Endothelial cell of umbilical vein (primary cell): ENCODE data around the gene DNAJC12. TPM values are rescaled to one million over a fixed set of nuclear protein-coding genes. Genes with fewer than 3 reads are reported as not detected.

Source experiments
- BruUV-seq: library from RNA; stranded (reverse); fragments of 400-500 nt; replicated peaks from 2 replicates; lab custom pipeline; 2021; lab: Mats Ljungman, UMichigan
- CTCF ChIA-PET: fragments of 300-600, 350-600 bp; sonication (Branson Sonifier 250); formaldehyde crosslinking; loops from one replicate; lab custom pipeline; 2021; ENCODE audit warnings: antibody characterized with exemption, inconsistent platforms; lab: Charles Lee
- POLR2A ChIA-PET: fragments of 300-600, 350-600 bp; sonication (Branson Sonifier 250); formaldehyde crosslinking; loops from one replicate; lab custom pipeline; 2021; ENCODE audit warnings: antibody characterized with exemption, inconsistent platforms; lab: Charles Lee
- DNase-seq: peaks from one replicate; pipeline ENCODE4 v3.0.0-alpha.2; 2011; ENCODE audit warnings: low read depth, low spot score
- FAIRE-seq: peaks from 2 replicates; lab custom pipeline; 2011; peaks lifted over from hg19 to GRCh38; lab: Jason Lieb, UNC
- H2AFZ ChIP-seq: 2 replicates; pipeline ENCODE4 v1.6.0; 2012; ENCODE audit warnings: low read depth, low read length, control low read depth, inconsistent platforms
- H3K27ac ChIP-seq: 2 replicates; pipeline ENCODE4 v1.5.1; 2011; ENCODE audit warnings: low read depth, mild to moderate bottlenecking, control low read depth, low read length, moderate library complexity; ENCODE audit not compliant: insufficient read depth
- H3K27me3 ChIP-seq, 2 experiments: 2 replicates each; pipeline versions ENCODE4 v1.6.0 to v1.6.1; 2011; ENCODE audit warnings: low read length in 2 of 2, mixed read lengths in 1 of 2; ENCODE audit not compliant: control insufficient read depth in 2 of 2, insufficient read depth in 2 of 2
- H3K36me3 ChIP-seq, 2 experiments: 2 replicates in 1 of 2; 3 replicates in 1 of 2; pipeline ENCODE4 v1.5.1; 2011; ENCODE audit warnings: low read length in 2 of 2, mild to moderate bottlenecking in 1 of 2, moderate library complexity in 1 of 2; ENCODE audit not compliant: control insufficient read depth in 2 of 2, insufficient read depth in 2 of 2; ENCODE audit errors: extremely low read depth in 1 of 2
- H3K4me1 ChIP-seq: 3 replicates; pipeline ENCODE4 v1.5.1; 2011; ENCODE audit warnings: mild to moderate bottlenecking, low read length; ENCODE audit not compliant: control insufficient read depth, insufficient read depth; ENCODE audit errors: extremely low read depth
- H3K4me2 ChIP-seq: 2 replicates; pipeline ENCODE4 v1.6.1; 2011; ENCODE audit warnings: low read length, control low read depth, mixed read lengths; ENCODE audit not compliant: insufficient read depth
- H3K4me3 ChIP-seq, 3 experiments: fragments of 200-600 bp in 1 of 3; sonication (generic), shearing (Covaris generic) in 1 of 3; replicated peaks in 1 of 3; 2 replicates each; pipeline ENCODE4 v1.5.1; 2011 to 2016; ENCODE audit warnings: control low read depth in 3 of 3, low read length in 3 of 3, mild to moderate bottlenecking in 2 of 3, inconsistent platforms in 1 of 3, low read depth in 1 of 3, moderate library complexity in 1 of 3; ENCODE audit not compliant: insufficient read depth in 1 of 3
- H3K79me2 ChIP-seq: 2 replicates; pipeline ENCODE4 v1.6.0; 2012; ENCODE audit warnings: low read length, inconsistent platforms; ENCODE audit not compliant: control insufficient read depth, insufficient read depth
- H3K9ac ChIP-seq: replicated peaks from 2 replicates; pipeline ENCODE3; 2011; ENCODE audit warnings: low read length, control low read depth; ENCODE audit not compliant: insufficient read depth; ENCODE audit errors: extremely low read depth
- H3K9me1 ChIP-seq: replicated peaks from 3 replicates; pipeline ENCODE4 v1.6.0; 2011; ENCODE audit warnings: mild to moderate bottlenecking, low read length; ENCODE audit not compliant: control insufficient read depth, insufficient read depth; ENCODE audit errors: extremely low read depth
- H3K9me3 ChIP-seq: replicated peaks from 2 replicates; pipeline ENCODE4 v1.5.1; 2012; ENCODE audit warnings: low read length, inconsistent platforms; ENCODE audit not compliant: control insufficient read depth, insufficient read depth
- H4K20me1 ChIP-seq: replicated peaks from 2 replicates; pipeline ENCODE3; 2011; ENCODE audit warnings: mild to moderate bottlenecking, low read length; ENCODE audit not compliant: control insufficient read depth, insufficient read depth; ENCODE audit errors: extremely low read depth
- EZH2 ChIP-seq: IDR thresholded peaks from 2 replicates; pipeline ENCODE4 v1.6.1; 2012; ENCODE audit warnings: borderline replicate concordance, low read depth, mild to moderate bottlenecking, moderate library complexity, low read length, inconsistent platforms; ENCODE audit not compliant: severe bottlenecking
- FOS ChIP-seq: IDR thresholded peaks from 2 replicates; pipeline ENCODE4 v1.6.1; 2011; ENCODE audit warnings: mild to moderate bottlenecking, low read length, moderate library complexity, borderline replicate concordance; ENCODE audit not compliant: insufficient read depth
- GATA2 ChIP-seq: IDR thresholded peaks from 2 replicates; pipeline ENCODE4 v1.7.0; 2011; ENCODE audit warnings: low read depth, mild to moderate bottlenecking, moderate library complexity, mixed read lengths, low read length; ENCODE audit not compliant: insufficient read length, insufficient read depth
- JUN ChIP-seq: IDR thresholded peaks from 2 replicates; pipeline ENCODE4 v1.6.1; 2011; ENCODE audit warnings: borderline replicate concordance, low read depth; ENCODE audit not compliant: insufficient read length, insufficient read depth
- MAX ChIP-seq: IDR thresholded peaks from 2 replicates; pipeline ENCODE4 v1.6.1; 2011; ENCODE audit not compliant: insufficient read depth, insufficient read length
- MYC ChIP-seq: IDR thresholded peaks from one replicate; pipeline ENCODE4 v1.6.1; 2011; ENCODE audit warnings: mild to moderate bottlenecking, low read depth, low read length
- POLR2A ChIP-seq: IDR thresholded peaks from 2 replicates; pipeline ENCODE4 v1.6.1; 2012; ENCODE audit warnings: low read depth, mild to moderate bottlenecking, control low read depth, low read length
- POLR2AphosphoS5 ChIP-seq: IDR thresholded peaks from 2 replicates; pipeline ENCODE4 v1.6.1; 2012; ENCODE audit warnings: low read depth, mild to moderate bottlenecking, control low read depth, low read length, moderate library complexity; ENCODE audit not compliant: insufficient read depth
- dilution Hi-C: fragments of 300-500 bp; cut with MboI; formaldehyde crosslinking; loops from one replicate; pipeline ENCODE4 v1.15.0; 2019; ENCODE audit warnings: low sequenced_read_pairs; ENCODE audit not compliant: extremely low pct_ligation_motif_present
- intact Hi-C: fragments of 100-400 bp; cut with micrococcal nuclease; formaldehyde crosslinking; loops from one replicate; pipeline ENCODE4 v1.10.0; 2022
- polyA plus RNA-seq, 4 experiments: library from polyadenylated mRNA; depleted of rRNA in 3 of 4; stranded (reverse) in 3 of 4; unstranded in 1 of 4; fragments of >200 nt; gene quantifications; 2 replicates each; pipeline versions ENCODE4 v1.2.1 to v1.2.3, GENCODE V29; 2011 to 2012; ENCODE audit warnings: missing spikeins in 1 of 4
- total RNA-seq: library from RNA; stranded (reverse); gene quantifications from 2 replicates; pipeline ENCODE4 v1.2.3, GENCODE V29; 2021
- TF ChIP-seq, protein P1 (sequence below), 2 donors: IDR thresholded peaks; 1 replicate in 1 of 2; 2 replicates in 1 of 2; pipeline ENCODE4 v1.5.1; 2011; ENCODE audit warnings: low read length in 2 of 2, mild to moderate bottlenecking in 2 of 2, moderate library complexity in 2 of 2, control low read depth in 1 of 2, inconsistent platforms in 1 of 2, low read depth in 1 of 2; ENCODE audit not compliant: insufficient read depth in 1 of 2; ENCODE audit errors: extremely low read depth in 1 of 2

Gene DNAJC12
- total and polyA plus RNA-seq, 2 donors (not counting 3 experiments of a cell fraction or from before 2014, with no cell fraction given), result 0.54 to 1.0 TPM

DNA sequence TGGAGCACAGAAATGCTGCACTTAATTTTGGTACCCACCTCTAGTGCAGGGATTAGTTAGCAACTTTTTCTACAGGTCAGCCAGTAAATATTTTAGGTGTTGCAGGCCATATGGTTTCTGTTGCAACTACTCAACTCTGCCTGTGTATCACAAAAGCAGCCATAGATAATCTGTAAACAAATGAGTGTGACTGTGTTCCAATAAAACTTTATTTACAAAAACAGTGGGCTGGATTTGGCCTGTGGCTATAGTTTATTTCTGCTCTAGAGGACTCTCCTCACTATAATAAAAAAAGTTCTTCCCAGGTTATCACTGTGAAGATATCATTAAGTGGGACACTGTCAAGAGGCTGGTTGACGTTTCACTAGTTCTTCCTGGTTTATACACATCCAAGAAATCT, 65.8 kb downstream of the DNAJC12 start:
- dilution Hi-C loops, result no loop called here
- Histone ChIP-seq H3K9me1 (no peaks in the 10 kb centered on the region), H3K79me2 (no peaks in the 10 kb centered on the region), H4K20me1 (no peaks in the 10 kb centered on the region), H3K4me1 (peaks cover 29% of the 10 kb centered on the region), H3K4me2 (no peak overlapping the region), H3K27me3 (no peaks in the 10 kb centered on the region), H2AFZ (no peak overlapping the region), H3K27ac (no peak overlapping the region), H3K9ac (no peak overlapping the region), H3K36me3 (no peaks in the 10 kb centered on the region), H3K9me3 (no peaks in the 10 kb centered on the region), H3K4me3 (no peak overlapping the region)
- ChIA-PET CTCF (interaction anchor here (1.6 kb wide), 1 partner anchor 75 kb away, joined by 11 read pairs; no protein-coding TSS in a partner anchor), POLR2A (no interaction called here)
- BruUV-seq, result no TSS peak
- intact Hi-C loops, result loop anchor here (10.0 kb wide), 1 partner anchor 167 kb away; no protein-coding TSS in a partner anchor
- DNase-seq, result no peak
- TF ChIP-seq POLR2A, result no peak
- no peak for TF ChIP-seq POLR2AphosphoS5
- no peak for TF ChIP-seq EZH2
- TF ChIP-seq GATA2, result no peak
- TF ChIP-seq, protein P1, sequence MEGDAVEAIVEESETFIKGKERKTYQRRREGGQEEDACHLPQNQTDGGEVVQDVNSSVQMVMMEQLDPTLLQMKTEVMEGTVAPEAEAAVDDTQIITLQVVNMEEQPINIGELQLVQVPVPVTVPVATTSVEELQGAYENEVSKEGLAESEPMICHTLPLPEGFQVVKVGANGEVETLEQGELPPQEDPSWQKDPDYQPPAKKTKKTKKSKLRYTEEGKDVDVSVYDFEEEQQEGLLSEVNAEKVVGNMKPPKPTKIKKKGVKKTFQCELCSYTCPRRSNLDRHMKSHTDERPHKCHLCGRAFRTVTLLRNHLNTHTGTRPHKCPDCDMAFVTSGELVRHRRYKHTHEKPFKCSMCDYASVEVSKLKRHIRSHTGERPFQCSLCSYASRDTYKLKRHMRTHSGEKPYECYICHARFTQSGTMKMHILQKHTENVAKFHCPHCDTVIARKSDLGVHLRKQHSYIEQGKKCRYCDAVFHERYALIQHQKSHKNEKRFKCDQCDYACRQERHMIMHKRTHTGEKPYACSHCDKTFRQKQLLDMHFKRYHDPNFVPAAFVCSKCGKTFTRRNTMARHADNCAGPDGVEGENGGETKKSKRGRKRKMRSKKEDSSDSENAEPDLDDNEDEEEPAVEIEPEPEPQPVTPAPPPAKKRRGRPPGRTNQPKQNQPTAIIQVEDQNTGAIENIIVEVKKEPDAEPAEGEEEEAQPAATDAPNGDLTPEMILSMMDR (IDR thresholded peaks at IDR 0.05; ENCODE audit: extremely low read depth in 1 of 2, insufficient read depth in 1 of 2, low read depth in 1 of 2, low read length in 2 of 2), result no peak
- TF ChIP-seq MYC, result no peak
- no peak for TF ChIP-seq MAX
- TF ChIP-seq FOS, result no peak
- TF ChIP-seq JUN, result no peak
- FAIRE-seq, result no peak
